ENCODE measurements around the gene CLEC2B.
"Not testable (repeated sequence)": the region's sequence is repeated elsewhere in the genome, so short reads cannot be mapped to it uniquely, and the experiment has no call there.

CLEC2B gene

GRCh38 chr12:9881988-9882387 is 12.8 kb upstream of the CLEC2B start:
- no peak overlapping the region for H3K27ac ChIP-seq
- TF ChIP-seq, protein P1, sequence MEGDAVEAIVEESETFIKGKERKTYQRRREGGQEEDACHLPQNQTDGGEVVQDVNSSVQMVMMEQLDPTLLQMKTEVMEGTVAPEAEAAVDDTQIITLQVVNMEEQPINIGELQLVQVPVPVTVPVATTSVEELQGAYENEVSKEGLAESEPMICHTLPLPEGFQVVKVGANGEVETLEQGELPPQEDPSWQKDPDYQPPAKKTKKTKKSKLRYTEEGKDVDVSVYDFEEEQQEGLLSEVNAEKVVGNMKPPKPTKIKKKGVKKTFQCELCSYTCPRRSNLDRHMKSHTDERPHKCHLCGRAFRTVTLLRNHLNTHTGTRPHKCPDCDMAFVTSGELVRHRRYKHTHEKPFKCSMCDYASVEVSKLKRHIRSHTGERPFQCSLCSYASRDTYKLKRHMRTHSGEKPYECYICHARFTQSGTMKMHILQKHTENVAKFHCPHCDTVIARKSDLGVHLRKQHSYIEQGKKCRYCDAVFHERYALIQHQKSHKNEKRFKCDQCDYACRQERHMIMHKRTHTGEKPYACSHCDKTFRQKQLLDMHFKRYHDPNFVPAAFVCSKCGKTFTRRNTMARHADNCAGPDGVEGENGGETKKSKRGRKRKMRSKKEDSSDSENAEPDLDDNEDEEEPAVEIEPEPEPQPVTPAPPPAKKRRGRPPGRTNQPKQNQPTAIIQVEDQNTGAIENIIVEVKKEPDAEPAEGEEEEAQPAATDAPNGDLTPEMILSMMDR (conservative IDR thresholded peaks at IDR 0.05) = no peak
- no peak for TF ChIP-seq ZFX (IDR thresholded peaks at IDR 0.05)

GRCh38 chr12:9881246-9881645 is 12.1 kb upstream of the CLEC2B start, which contains the start of gene KLRF2:
KLRF2 (plus strand) TSS chr12:9881489; CDS start chr12:9881596, 107 bp downstream.
- no peak within 1 kb of the TSS for H3K27ac ChIP-seq
- TF ChIP-seq ZFX (IDR thresholded peaks at IDR 0.05) = no peak
- TF ChIP-seq, protein P1 (conservative IDR thresholded peaks at IDR 0.05) = no peak

GRCh38 chr12:9880532-9881078 is 11.5 kb upstream of the CLEC2B start:
- H3K27ac ChIP-seq = no peak overlapping the region
- no peak for TF ChIP-seq ZFX (IDR thresholded peaks at IDR 0.05)

GRCh38 chr12:9876120-9876519 is 7.0 kb upstream of the CLEC2B start:
- H3K27ac ChIP-seq = not testable (repeated sequence)

DNA sequence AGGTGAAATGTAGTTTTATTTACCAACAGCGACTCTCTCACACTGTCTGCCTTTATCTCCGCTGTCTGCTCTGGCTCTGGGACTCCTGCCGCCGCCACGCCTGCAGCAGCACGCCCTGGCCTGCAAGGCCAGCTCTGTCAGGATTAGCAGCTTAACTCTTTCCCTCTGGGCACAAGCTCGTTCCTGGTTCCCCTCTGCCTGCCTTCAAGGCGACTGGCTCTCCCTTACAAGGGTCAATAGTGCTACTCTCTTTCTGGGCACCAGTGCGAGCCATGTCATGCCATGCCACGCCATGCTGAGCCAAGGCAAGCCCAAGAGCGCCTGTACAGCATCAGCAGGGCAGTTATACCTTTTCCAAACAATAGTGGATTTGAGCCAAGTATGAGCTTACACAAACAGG is 3.6 kb upstream of the CLEC2B start:
- TF ChIP-seq, protein P1 (conservative IDR thresholded peaks at IDR 0.05) = no peak
- no peak for TF ChIP-seq ZFX (IDR thresholded peaks at IDR 0.05)

GRCh38 chr12:9872162-9872561 is 3.0 kb upstream of the CLEC2B start:
- TF ChIP-seq, protein P1 (conservative IDR thresholded peaks at IDR 0.05) = no peak
- no peak for TF ChIP-seq ZFX (IDR thresholded peaks at IDR 0.05)
- no peak overlapping the region for H3K27ac ChIP-seq

More for the DNA sequence above, 3.6 kb upstream of the CLEC2B start:
- H3K27ac ChIP-seq = no peak overlapping the region

GRCh38 chr12:9870286-9870866 is 1.2 kb upstream of the CLEC2B start:
- no peak for TF ChIP-seq ZFX (IDR thresholded peaks at IDR 0.05)
- TF ChIP-seq, protein P1 (conservative IDR thresholded peaks at IDR 0.05) = no peak
- no peak overlapping the region for H3K27ac ChIP-seq

DNA sequence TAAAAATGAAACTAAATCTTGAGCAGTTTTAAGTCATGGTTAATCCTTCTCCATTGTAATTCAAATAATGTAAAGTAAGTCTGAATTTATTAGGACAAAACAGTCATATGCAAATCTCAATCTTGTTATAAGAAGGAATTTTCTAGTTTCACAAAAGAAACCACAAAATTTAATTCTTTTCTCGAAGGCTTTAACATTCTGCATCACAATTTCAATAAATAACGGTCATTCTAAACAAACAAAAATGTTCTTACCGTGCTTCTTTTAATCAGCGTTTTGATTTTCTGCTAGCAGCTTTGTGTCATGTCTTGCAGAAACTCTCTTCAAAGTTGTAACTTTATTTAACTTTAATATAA is 225 bp downstream of the CLEC2B start:
- no peak for TF ChIP-seq ZFX (IDR thresholded peaks at IDR 0.05)
- TF ChIP-seq, protein P1 (conservative IDR thresholded peaks at IDR 0.05) = no peak
- H3K27ac ChIP-seq = no peak overlapping the region

All from C4-2B (cell line).